Neural cell (in vitro differentiated cells): Measurements from ENCODE around the gene SH3TC1.

ENCODE experiments used
- CTCF ChIP-seq: fragments of 450-650 bp; IDR thresholded peaks from 2 replicates; pipeline ENCODE4 v1.5.1; 2014; ENCODE audit warnings: antibody characterized with exemption, mild to moderate bottlenecking, moderate library complexity; ENCODE audit not compliant: poor library complexity, severe bottlenecking
- EP300 ChIP-seq: fragments of 450-650 bp; conservative IDR thresholded peaks from 2 replicates; pipeline ENCODE4 v1.6.1; 2014; ENCODE audit warnings: antibody characterized with exemption, mild to moderate bottlenecking, moderate library complexity; ENCODE audit not compliant: poor library complexity, severe bottlenecking
- EZH2 ChIP-seq: fragments of 200-600, 300-800 bp; shearing (Covaris generic), sonication (generic); IDR thresholded peaks from 2 replicates; pipeline ENCODE4 v1.6.1; 2014; ENCODE audit warnings: antibody characterized with exemption, low read length, borderline replicate concordance, mild to moderate bottlenecking; ENCODE audit not compliant: insufficient read depth, poor library complexity, severe bottlenecking
- POLR2AphosphoS5 ChIP-seq: IDR thresholded peaks from 2 replicates; pipeline ENCODE4 v1.6.1; 2012
- RAD21 ChIP-seq: fragments of 450-650 bp; conservative IDR thresholded peaks from 2 replicates; pipeline ENCODE4 v1.6.1; 2014; ENCODE audit warnings: antibody characterized with exemption, mild to moderate bottlenecking, moderate library complexity
- SMC3 ChIP-seq: fragments of 450-650 bp; conservative IDR thresholded peaks from 2 replicates; pipeline ENCODE4 v1.6.1; 2014; ENCODE audit warnings: antibody characterized with exemption, mild to moderate bottlenecking, moderate library complexity; ENCODE audit not compliant: poor library complexity
- TAF1 ChIP-seq: IDR thresholded peaks from 2 replicates; pipeline ENCODE4 v1.6.1; 2012; ENCODE audit warnings: low read depth

GRCh38 chr4:8215641-8216442, 16.8 kb downstream of the SH3TC1 start:
- no peak for TF ChIP-seq CTCF
- TF ChIP-seq TAF1 = no peak
- no peak for TF ChIP-seq EZH2
- no peak for TF ChIP-seq POLR2AphosphoS5
- TF ChIP-seq EP300 = no peak
- TF ChIP-seq RAD21 = no peak
- TF ChIP-seq SMC3 = no peak
